DOHH2 (cell line): ENCODE measurements around the gene PORCN.

Source experiments
- EZH2phosphoT487 ChIP-seq: fragments of 200-600 bp; sonication (generic); IDR thresholded peaks from 2 replicates; pipeline ENCODE4 v1.6.1; 2017; ENCODE audit warnings: borderline replicate concordance, mild to moderate bottlenecking, antibody characterized with exemption, low read length, moderate library complexity, mixed read lengths
- TF ChIP-seq, protein P1 (sequence below): fragments of 200-600 bp; sonication (generic); IDR thresholded peaks from one replicate; pipeline ENCODE4 v1.5.1; 2014; ENCODE audit warnings: antibody characterized with exemption, mild to moderate bottlenecking, low read depth, low read length; ENCODE audit not compliant: poor library complexity, severe bottlenecking

GRCh38 chrX:48531358-48531959 is 22.7 kb downstream of the PORCN start:
- no peak for TF ChIP-seq EZH2phosphoT487
- TF ChIP-seq, protein P1, sequence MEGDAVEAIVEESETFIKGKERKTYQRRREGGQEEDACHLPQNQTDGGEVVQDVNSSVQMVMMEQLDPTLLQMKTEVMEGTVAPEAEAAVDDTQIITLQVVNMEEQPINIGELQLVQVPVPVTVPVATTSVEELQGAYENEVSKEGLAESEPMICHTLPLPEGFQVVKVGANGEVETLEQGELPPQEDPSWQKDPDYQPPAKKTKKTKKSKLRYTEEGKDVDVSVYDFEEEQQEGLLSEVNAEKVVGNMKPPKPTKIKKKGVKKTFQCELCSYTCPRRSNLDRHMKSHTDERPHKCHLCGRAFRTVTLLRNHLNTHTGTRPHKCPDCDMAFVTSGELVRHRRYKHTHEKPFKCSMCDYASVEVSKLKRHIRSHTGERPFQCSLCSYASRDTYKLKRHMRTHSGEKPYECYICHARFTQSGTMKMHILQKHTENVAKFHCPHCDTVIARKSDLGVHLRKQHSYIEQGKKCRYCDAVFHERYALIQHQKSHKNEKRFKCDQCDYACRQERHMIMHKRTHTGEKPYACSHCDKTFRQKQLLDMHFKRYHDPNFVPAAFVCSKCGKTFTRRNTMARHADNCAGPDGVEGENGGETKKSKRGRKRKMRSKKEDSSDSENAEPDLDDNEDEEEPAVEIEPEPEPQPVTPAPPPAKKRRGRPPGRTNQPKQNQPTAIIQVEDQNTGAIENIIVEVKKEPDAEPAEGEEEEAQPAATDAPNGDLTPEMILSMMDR = no peak
